ENCODE data around the gene BHLHE23.

- no peak for TF ChIP-seq CTCF (IDR thresholded peaks at IDR 0.05)
- no peak for TF ChIP-seq POLR2A (IDR thresholded peaks at IDR 0.05)
- TF ChIP-seq POLR2AphosphoS5 (IDR thresholded peaks at IDR 0.05), result no peak
These were observed 25.4 kb upstream of the BHLHE23 start for GRCh38 chr20:63032026-63032800.
